ENCODE results near the gene SLC7A9. TPM values are rescaled to one million over a fixed set of nuclear protein-coding genes. Genes with fewer than 3 reads are reported as not detected.

The SLC7A9 gene
- total and polyA plus RNA-seq, 7 donors = 0.20 to 0.49 (median 0.36) TPM; not detected in 4

DNA sequence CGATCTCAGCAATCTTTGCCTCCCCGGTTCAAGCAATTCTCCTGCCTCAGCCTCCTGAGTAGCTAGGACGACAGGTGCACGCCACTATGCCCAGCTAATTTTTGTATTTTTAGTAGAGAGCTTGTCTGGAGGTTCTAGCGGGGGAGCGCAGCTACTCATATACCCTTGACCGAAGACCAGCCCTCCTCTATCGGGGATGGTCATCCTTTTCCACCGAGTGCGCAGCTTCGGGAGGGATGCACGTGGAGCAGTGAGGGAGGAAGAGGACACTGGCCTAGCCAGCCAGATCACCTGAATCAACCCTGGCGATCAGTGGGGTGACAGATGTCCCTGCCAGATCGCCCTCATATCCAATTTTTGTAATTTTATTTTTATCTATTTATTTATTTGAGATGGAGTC, 6.8 kb downstream of the SLC7A9 start:
- WGBS, 2 donors = 95% methylated on average over 14 of the region's 14 CpGs
- intact Hi-C loops (cut with DNase I) = no loop called here
- TF ChIP-seq EP300 (IDR thresholded peaks at IDR 0.05) (no peak), POLR2A (IDR thresholded peaks at IDR 0.05) (no peak), POLR2AphosphoS5 (IDR thresholded peaks at IDR 0.05) (no peak)
- TF ChIP-seq, protein P1, sequence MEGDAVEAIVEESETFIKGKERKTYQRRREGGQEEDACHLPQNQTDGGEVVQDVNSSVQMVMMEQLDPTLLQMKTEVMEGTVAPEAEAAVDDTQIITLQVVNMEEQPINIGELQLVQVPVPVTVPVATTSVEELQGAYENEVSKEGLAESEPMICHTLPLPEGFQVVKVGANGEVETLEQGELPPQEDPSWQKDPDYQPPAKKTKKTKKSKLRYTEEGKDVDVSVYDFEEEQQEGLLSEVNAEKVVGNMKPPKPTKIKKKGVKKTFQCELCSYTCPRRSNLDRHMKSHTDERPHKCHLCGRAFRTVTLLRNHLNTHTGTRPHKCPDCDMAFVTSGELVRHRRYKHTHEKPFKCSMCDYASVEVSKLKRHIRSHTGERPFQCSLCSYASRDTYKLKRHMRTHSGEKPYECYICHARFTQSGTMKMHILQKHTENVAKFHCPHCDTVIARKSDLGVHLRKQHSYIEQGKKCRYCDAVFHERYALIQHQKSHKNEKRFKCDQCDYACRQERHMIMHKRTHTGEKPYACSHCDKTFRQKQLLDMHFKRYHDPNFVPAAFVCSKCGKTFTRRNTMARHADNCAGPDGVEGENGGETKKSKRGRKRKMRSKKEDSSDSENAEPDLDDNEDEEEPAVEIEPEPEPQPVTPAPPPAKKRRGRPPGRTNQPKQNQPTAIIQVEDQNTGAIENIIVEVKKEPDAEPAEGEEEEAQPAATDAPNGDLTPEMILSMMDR (IDR thresholded peaks at IDR 0.05) = no peak
- no peaks in the 10 kb centered on the region for H3K36me3 ChIP-seq
- DNase-seq = no peak
- H3K4me3 ChIP-seq = no peak overlapping the region
- no peak overlapping the region for H3K27ac ChIP-seq
- H3K4me1 ChIP-seq = no peaks in the 10 kb centered on the region
- H3K9me3 ChIP-seq = no peaks in the 10 kb centered on the region
- no peaks in the 10 kb centered on the region for H3K27me3 ChIP-seq

DNA sequence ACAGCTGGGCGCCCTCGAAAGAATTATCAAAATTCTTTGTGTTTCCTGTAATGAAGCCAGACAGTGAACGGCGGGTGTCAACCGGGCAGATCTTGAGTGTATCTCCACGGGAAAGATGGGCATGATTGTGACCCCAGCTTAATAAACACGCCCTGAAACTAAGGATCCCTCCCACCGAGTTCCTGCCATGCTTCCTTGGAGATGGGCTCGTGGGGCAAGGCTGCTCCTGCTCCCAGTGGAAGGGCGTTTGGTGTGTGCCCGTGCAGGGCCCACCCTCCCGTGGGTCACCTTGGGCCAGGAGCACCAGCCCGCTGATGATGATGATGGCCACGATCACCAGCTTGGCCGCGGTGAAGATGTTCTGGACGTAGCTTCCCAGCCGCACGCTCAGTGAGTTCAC, 7.4 kb downstream of the SLC7A9 start:
- intact Hi-C loops (cut with DNase I) = no loop called here
- H3K4me3 ChIP-seq = no peak overlapping the region
- H3K4me1 ChIP-seq = no peaks in the 10 kb centered on the region
- no peak overlapping the region for H3K27ac ChIP-seq
- no peaks in the 10 kb centered on the region for H3K27me3 ChIP-seq
- H3K9me3 ChIP-seq = no peaks in the 10 kb centered on the region
- no peak for TF ChIP-seq POLR2A (IDR thresholded peaks at IDR 0.05)
- TF ChIP-seq EP300 (IDR thresholded peaks at IDR 0.05) = no peak
- TF ChIP-seq POLR2AphosphoS5 (IDR thresholded peaks at IDR 0.05) = no peak
- TF ChIP-seq, protein P1 (IDR thresholded peaks at IDR 0.05) = no peak
- 89 to 92% methylated on average over 19 of the region's 19 CpGs for WGBS, 2 donors
- no peaks in the 10 kb centered on the region for H3K36me3 ChIP-seq
- no peak for DNase-seq

DNA sequence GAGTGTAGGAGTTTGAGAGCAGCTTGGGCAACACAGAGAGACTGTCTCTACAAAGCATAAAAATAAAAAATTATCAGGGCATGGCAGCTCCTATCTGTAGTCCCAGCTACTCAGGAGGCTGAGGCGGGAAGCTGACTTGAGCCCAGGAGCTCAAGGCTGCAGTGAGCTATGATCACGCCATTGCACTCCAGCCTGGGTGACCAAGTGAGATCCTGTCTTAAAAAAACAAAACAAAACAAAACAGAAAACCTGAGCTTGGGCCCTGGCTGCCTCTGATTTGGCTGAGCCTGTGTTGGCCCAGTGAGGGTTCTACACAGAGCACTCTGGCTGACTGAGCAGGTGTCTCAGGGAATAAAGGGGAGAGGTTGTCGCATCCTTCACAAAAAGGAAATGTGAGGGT, 8.0 kb downstream of the SLC7A9 start:
- no peaks in the 10 kb centered on the region for H3K27me3 ChIP-seq
- TF ChIP-seq POLR2AphosphoS5 (IDR thresholded peaks at IDR 0.05) (no peak), EP300 (IDR thresholded peaks at IDR 0.05) (no peak)
- TF ChIP-seq, protein P1 (IDR thresholded peaks at IDR 0.05) = no peak
- H3K4me3 ChIP-seq = no peak overlapping the region
- no peaks in the 10 kb centered on the region for H3K36me3 ChIP-seq
- DNase-seq = no peak
- 98 to 99% methylated on average over 3 of the region's 3 CpGs for WGBS, 2 donors
- H3K27ac ChIP-seq = no peak overlapping the region
- intact Hi-C loops (cut with DNase I) = no loop called here
- no peaks in the 10 kb centered on the region for H3K4me1 ChIP-seq
- no peaks in the 10 kb centered on the region for H3K9me3 ChIP-seq

DNA sequence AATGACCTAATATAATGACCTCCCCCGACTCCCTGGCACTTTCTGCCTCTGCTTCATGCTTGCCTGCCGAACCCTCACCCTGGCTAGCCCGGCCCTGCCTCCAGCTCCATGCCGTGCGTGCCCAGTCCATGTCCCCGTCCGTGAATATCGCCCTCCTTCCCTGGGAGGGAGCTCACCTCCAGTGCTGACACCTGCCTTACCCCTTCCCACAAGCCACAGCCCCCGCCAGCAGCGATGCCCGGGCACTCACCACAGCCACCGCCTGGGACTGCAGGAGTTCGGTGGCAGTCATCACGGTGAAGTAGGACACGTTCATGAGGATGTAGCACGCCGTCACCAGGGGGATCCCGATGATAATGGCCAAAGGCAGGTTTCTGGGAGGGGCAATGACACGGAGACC, 10.0 kb downstream of the SLC7A9 start:
- WGBS, 2 donors = 94 to 96% methylated on average over 19 of the region's 19 CpGs
- Histone ChIP-seq H3K4me1 (no peaks in the 10 kb centered on the region), H3K4me3 (no peak overlapping the region), H3K9me3 (no peaks in the 10 kb centered on the region), H3K27me3 (no peaks in the 10 kb centered on the region), H3K36me3 (no peaks in the 10 kb centered on the region), H3K27ac (no peak overlapping the region)
- intact Hi-C loops (cut with DNase I) = no loop called here
- no peak for TF ChIP-seq POLR2A (IDR thresholded peaks at IDR 0.05)
- TF ChIP-seq, protein P1 (IDR thresholded peaks at IDR 0.05) = no peak
- no peak for TF ChIP-seq POLR2AphosphoS5 (IDR thresholded peaks at IDR 0.05)
- TF ChIP-seq EP300 (IDR thresholded peaks at IDR 0.05) = no peak
- DNase-seq = no peak

DNA sequence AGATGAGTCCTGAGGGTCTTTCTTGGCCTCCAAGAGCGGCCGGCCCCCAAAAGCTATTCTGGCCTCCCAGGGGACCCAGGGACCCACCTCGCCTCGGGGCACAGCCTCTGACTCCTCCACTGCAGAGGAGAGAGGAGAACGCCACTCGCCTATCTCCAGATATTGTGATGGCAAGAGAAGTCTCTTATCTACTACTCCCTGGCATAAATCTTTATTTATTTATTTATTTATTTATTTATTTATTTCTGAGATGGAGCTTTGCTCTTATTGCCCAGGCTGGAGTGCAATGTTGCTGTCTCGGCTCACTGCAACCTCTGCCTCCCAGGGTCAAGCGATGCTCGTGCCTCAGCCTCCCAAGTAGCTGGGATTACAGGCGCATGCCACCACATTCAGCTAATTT, 11.0 kb downstream of the SLC7A9 start:
- whole genome bisulfite sequencing, 2 donors = 93 to 94% methylated on average over 10 of the region's 10 CpGs
- no peaks in the 10 kb centered on the region for H3K9me3 ChIP-seq
- H3K4me3 ChIP-seq = no peak overlapping the region
- TF ChIP-seq POLR2AphosphoS5 (IDR thresholded peaks at IDR 0.05) (no peak), EP300 (IDR thresholded peaks at IDR 0.05) (no peak)
- TF ChIP-seq, protein P1 (IDR thresholded peaks at IDR 0.05) = no peak
- H3K27ac ChIP-seq = no peak overlapping the region
- H3K36me3 ChIP-seq = no peaks in the 10 kb centered on the region
- intact Hi-C loops (cut with DNase I) = no loop called here
- H3K27me3 ChIP-seq = no peaks in the 10 kb centered on the region
- DNase-seq = no peak
- H3K4me1 ChIP-seq = no peaks in the 10 kb centered on the region

Measured in sigmoid colon (tissue), 7 donors.